ENCODE data around the gene B3GNT7.

DNA sequence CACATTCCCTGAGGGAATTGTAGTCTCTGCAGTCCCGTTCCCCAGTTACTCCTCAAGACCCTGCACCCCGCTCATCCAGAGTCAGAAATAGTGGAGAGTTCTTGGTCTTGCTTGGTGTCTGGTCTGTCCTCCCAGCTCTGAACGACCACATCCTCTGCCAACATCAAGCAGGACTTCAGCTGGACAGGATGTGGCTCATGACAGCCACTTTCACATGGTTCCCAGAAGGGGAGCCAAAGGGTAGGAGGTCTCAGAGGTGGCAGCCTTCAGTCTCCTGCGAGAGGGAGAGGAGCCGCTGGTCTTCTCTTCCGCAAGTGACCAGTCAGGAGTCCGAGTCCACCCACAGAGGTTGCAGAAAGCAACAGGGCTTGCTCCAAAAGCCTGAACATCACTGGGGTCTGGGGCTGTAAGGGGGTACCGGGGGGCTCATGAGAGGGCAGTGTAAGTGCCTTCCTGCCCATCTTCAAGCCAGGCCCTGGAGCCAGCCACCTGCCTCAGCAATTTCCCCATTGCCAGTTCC is 29.8 kb downstream of the B3GNT7 start:
- TF ChIP-seq ZNF274 (IDR thresholded peaks at IDR 0.05; ENCODE audit: low read depth, low read length), result no peak
- no peak for TF ChIP-seq YY1 (IDR thresholded peaks at IDR 0.05; ENCODE audit: insufficient read depth, insufficient read length)
- TF ChIP-seq SUZ12 (IDR thresholded peaks at IDR 0.05; ENCODE audit: extremely low read depth, insufficient read depth, insufficient read length), result no peak

Data from NT2/D1 (cell line).